Measurements from ENCODE around the gene C1orf167. TPM values are rescaled to one million over a fixed set of nuclear protein-coding genes. Genes with fewer than 3 reads are reported as not detected.

The C1orf167 gene
- total and polyA plus RNA-seq, 2 donors from 2014 or later = 1.9 to 4.2 TPM

DNA sequence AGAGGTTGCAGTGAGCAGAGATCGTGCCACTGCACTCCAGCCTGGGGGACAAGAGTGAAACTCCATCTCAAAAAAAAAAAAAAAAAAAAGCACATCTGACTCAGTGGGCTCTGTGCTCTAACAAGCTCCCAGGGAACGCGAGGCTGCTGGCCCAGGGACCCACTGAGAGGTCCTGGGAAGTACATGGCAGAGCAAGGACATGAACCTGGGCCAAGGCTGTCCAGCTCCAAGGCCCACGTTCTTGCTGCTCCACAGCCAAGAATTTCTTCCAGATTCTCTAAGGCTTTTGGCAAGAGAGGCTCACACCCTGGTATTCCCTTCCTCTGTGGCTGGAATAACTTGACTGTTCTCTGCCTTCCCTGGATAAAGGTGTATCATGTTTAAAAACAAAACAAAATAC lies 41.5 kb upstream of the C1orf167 start:
- FAIRE-seq = no peak

DNA sequence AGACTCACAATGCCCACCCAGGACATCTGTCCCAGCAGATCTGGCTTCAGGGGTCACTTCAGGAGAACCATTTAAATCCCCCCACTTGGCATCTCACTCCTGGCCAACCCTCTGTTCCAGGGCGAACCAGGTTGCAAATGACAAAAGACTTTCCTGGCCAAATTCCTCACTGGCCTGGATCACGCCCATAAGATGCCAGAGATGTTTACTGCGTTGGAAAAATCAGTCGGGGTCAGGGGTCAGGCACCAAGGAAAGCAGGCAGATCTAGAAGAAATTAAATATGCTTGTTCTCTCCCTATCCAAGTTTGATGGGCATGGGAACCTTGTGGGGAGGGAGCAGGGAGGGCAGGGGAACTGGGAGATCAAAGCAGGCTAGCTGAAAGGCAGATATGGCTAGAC lies 40.7 kb upstream of the C1orf167 start:
- FAIRE-seq (no peak), DNase-seq (no peak)
- TF ChIP-seq, protein P1, sequence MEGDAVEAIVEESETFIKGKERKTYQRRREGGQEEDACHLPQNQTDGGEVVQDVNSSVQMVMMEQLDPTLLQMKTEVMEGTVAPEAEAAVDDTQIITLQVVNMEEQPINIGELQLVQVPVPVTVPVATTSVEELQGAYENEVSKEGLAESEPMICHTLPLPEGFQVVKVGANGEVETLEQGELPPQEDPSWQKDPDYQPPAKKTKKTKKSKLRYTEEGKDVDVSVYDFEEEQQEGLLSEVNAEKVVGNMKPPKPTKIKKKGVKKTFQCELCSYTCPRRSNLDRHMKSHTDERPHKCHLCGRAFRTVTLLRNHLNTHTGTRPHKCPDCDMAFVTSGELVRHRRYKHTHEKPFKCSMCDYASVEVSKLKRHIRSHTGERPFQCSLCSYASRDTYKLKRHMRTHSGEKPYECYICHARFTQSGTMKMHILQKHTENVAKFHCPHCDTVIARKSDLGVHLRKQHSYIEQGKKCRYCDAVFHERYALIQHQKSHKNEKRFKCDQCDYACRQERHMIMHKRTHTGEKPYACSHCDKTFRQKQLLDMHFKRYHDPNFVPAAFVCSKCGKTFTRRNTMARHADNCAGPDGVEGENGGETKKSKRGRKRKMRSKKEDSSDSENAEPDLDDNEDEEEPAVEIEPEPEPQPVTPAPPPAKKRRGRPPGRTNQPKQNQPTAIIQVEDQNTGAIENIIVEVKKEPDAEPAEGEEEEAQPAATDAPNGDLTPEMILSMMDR (IDR thresholded peaks at IDR 0.05; ENCODE audit: borderline replicate concordance, extremely low read depth, insufficient read depth) = no peak
- no peak overlapping the region for H3K4me3 ChIP-seq (ENCODE audit: low read length in 3 of 3)
- H3K36me3 ChIP-seq (ENCODE audit: control insufficient read depth in 2 of 3, insufficient read depth in 3 of 3, low read length in 3 of 3) = no peaks in the 10 kb centered on the region
- H3K4me1 ChIP-seq (ENCODE audit: control insufficient read depth in 2 of 3, insufficient read depth in 2 of 3, low read depth in 1 of 3, low read length in 3 of 3) = peaks cover 0 to 6% (median 0%) of the 10 kb centered on the region in 3 donors
- H3K27ac ChIP-seq (ENCODE audit: low read depth in 2 of 2, low read length in 2 of 2) = no peak overlapping the region
- H3K9ac ChIP-seq (ENCODE audit: low read length in 3 of 3) = no peak overlapping the region
- H3K9me3 ChIP-seq (ENCODE audit: control insufficient read depth in 2 of 3, insufficient read depth in 1 of 3, low read length in 3 of 3) = no peaks in the 10 kb centered on the region
- no peaks in the 10 kb centered on the region for H3K27me3 ChIP-seq (ENCODE audit: control insufficient read depth, insufficient read depth, low read length)
- intact Hi-C loops (cut with DNase I) = no loop called here

More for the DNA sequence above, 41.5 kb upstream of the C1orf167 start:
- Histone ChIP-seq H3K27me3 (ENCODE audit: control insufficient read depth, insufficient read depth, low read length) (no peaks in the 10 kb centered on the region), H3K27ac (ENCODE audit: low read depth in 2 of 2, low read length in 2 of 2) (no peak overlapping the region), H3K4me1 (ENCODE audit: control insufficient read depth in 2 of 3, insufficient read depth in 2 of 3, low read depth in 1 of 3, low read length in 3 of 3) (peaks cover 0 to 6% (median 0%) of the 10 kb centered on the region in 3 donors), H3K36me3 (ENCODE audit: control insufficient read depth in 2 of 3, insufficient read depth in 3 of 3, low read length in 3 of 3) (no peaks in the 10 kb centered on the region), H3K4me3 (ENCODE audit: low read length in 3 of 3) (no peak overlapping the region), H3K9ac (ENCODE audit: low read length in 3 of 3) (no peak overlapping the region), H3K9me3 (ENCODE audit: control insufficient read depth in 2 of 3, insufficient read depth in 1 of 3, low read length in 3 of 3) (no peaks in the 10 kb centered on the region)
- intact Hi-C loops (cut with DNase I) = no loop called here
- TF ChIP-seq, protein P1 (IDR thresholded peaks at IDR 0.05; ENCODE audit: borderline replicate concordance, extremely low read depth, insufficient read depth) = no peak
- DNase-seq = no peak

DNA sequence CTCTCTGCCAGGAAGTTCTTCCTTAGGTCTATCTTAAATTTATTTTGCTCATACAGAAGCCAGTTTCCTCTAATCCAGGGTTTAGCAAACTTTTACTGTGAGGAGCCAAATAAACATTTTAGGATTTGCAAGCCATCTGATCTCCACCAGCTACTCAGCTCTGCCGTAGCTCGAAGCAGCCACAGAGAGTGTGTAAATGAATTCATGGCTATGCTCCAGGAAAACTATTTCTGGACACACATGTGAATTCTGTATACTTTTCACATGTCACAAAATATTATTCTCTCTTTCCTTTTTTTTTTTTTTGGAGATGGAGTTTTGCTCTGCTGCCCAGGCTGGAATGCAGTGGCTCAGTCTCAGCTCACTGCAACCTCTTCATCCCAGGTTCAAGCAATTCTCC lies 39.5 kb upstream of the C1orf167 start:
- intact Hi-C loops (cut with DNase I) = no loop called here
- TF ChIP-seq, protein P1 (IDR thresholded peaks at IDR 0.05; ENCODE audit: borderline replicate concordance, extremely low read depth, insufficient read depth) = no peak
- no peaks in the 10 kb centered on the region for H3K27me3 ChIP-seq (ENCODE audit: control insufficient read depth, insufficient read depth, low read length)
- no peak overlapping the region for H3K4me3 ChIP-seq (ENCODE audit: low read length in 3 of 3)
- no peak for DNase-seq
- H3K27ac ChIP-seq (ENCODE audit: low read depth in 2 of 2, low read length in 2 of 2) = no peak overlapping the region
- H3K9ac ChIP-seq (ENCODE audit: low read length in 3 of 3) = no peak overlapping the region
- FAIRE-seq = no peak
- H3K36me3 ChIP-seq (ENCODE audit: control insufficient read depth in 2 of 3, insufficient read depth in 3 of 3, low read length in 3 of 3) = no peaks in the 10 kb centered on the region
- no peaks in the 10 kb centered on the region for H3K9me3 ChIP-seq (ENCODE audit: control insufficient read depth in 2 of 3, insufficient read depth in 1 of 3, low read length in 3 of 3)
- H3K4me1 ChIP-seq (ENCODE audit: control insufficient read depth in 2 of 3, insufficient read depth in 2 of 3, low read depth in 1 of 3, low read length in 3 of 3) = peaks cover 0 to 6% (median 0%) of the 10 kb centered on the region in 3 donors

DNA sequence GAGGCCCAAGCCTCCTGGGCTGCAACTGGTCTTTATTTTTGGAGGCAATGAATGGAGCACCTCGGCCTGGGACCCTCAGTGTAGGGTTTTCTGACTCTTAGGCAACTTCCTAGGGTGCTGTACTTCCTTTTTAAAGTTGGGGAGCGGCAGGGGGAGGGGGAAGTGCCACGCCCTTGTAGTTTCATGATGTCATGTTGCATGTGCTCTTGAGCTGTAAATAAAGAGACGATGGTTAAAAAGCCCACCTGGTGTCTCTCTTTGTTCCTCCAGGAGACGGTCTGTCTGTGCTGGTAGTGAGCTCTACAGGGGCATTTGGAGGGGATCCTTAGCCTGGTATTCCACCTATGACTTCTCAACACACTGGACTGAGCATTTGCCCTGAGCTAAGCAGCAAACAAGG lies 36.4 kb upstream of the C1orf167 start:
- no peak for FAIRE-seq
- TF ChIP-seq, protein P1 (IDR thresholded peaks at IDR 0.05; ENCODE audit: borderline replicate concordance, extremely low read depth, insufficient read depth) = no peak

More for the DNA sequence above, 36.4 kb upstream of the C1orf167 start:
- H3K9ac ChIP-seq (ENCODE audit: low read length in 3 of 3) = no peak overlapping the region
- H3K27me3 ChIP-seq (ENCODE audit: control insufficient read depth, insufficient read depth, low read length) = no peaks in the 10 kb centered on the region
- no peak overlapping the region for H3K4me3 ChIP-seq (ENCODE audit: low read length in 3 of 3)
- no peaks in the 10 kb centered on the region for H3K36me3 ChIP-seq (ENCODE audit: control insufficient read depth in 2 of 3, insufficient read depth in 3 of 3, low read length in 3 of 3)
- DNase-seq = no peak
- H3K27ac ChIP-seq (ENCODE audit: low read depth in 2 of 2, low read length in 2 of 2) = no peak overlapping the region
- H3K9me3 ChIP-seq (ENCODE audit: control insufficient read depth in 2 of 3, insufficient read depth in 1 of 3, low read length in 3 of 3) = no peaks in the 10 kb centered on the region
- H3K4me1 ChIP-seq (ENCODE audit: control insufficient read depth in 2 of 3, insufficient read depth in 2 of 3, low read depth in 1 of 3, low read length in 3 of 3) = peaks cover 0 to 6% (median 0%) of the 10 kb centered on the region in 3 donors
- intact Hi-C loops (cut with DNase I) = no loop called here
